Skeletal muscle tissue (tissue), 4 donors: ENCODE measurements around the gene MCTP1. TPM values are rescaled to one million over a fixed set of nuclear protein-coding genes. Genes with fewer than 3 reads are reported as not detected.
A peak's percentile ranks its signal among the peaks of the same experiment; 100 is the strongest.

Experiments
- H3K27ac ChIP-seq: one replicate; pipeline ENCODE4 v1.7.0; 2013; ENCODE audit warnings: mild to moderate bottlenecking, low read depth, low read length, inconsistent platforms
- H3K27me3 ChIP-seq, 3 donors: one replicate each; pipeline ENCODE4 v1.7.0; 2013; ENCODE audit warnings: low read length in 3 of 3; ENCODE audit not compliant: control insufficient read depth in 3 of 3, insufficient read depth in 3 of 3
- H3K36me3 ChIP-seq, 3 donors: one replicate each; pipeline ENCODE4 v1.7.0; 2013; ENCODE audit warnings: low read length in 3 of 3; ENCODE audit not compliant: control insufficient read depth in 3 of 3, insufficient read depth in 3 of 3
- H3K4me1 ChIP-seq, 3 donors: one replicate each; pipeline ENCODE4 v1.7.0; 2013; ENCODE audit warnings: low read length in 3 of 3, mild to moderate bottlenecking in 3 of 3; ENCODE audit not compliant: control insufficient read depth in 3 of 3, insufficient read depth in 3 of 3
- H3K4me3 ChIP-seq, 3 donors: one replicate each; pipeline ENCODE4 v1.7.0; 2013; ENCODE audit warnings: low read length in 3 of 3
- H3K9ac ChIP-seq, 3 donors: one replicate each; pipeline ENCODE4 v1.7.0; 2013; ENCODE audit warnings: low read length in 3 of 3, mild to moderate bottlenecking in 3 of 3, moderate library complexity in 2 of 3, low read depth in 1 of 3
- H3K9me3 ChIP-seq, 3 donors: one replicate each; pipeline ENCODE4 v1.7.0; 2013; ENCODE audit warnings: low read length in 3 of 3; ENCODE audit not compliant: control insufficient read depth in 3 of 3
- total RNA-seq: library from RNA; depleted of rRNA; stranded (reverse); fragments of >200 nt; gene quantifications from one replicate; pipeline ENCODE4 v1.2.3, GENCODE V29; 2014
- donor health status: Osteomylitis.

MCTP1 gene
- 20.4 TPM for total RNA-seq

DNA sequence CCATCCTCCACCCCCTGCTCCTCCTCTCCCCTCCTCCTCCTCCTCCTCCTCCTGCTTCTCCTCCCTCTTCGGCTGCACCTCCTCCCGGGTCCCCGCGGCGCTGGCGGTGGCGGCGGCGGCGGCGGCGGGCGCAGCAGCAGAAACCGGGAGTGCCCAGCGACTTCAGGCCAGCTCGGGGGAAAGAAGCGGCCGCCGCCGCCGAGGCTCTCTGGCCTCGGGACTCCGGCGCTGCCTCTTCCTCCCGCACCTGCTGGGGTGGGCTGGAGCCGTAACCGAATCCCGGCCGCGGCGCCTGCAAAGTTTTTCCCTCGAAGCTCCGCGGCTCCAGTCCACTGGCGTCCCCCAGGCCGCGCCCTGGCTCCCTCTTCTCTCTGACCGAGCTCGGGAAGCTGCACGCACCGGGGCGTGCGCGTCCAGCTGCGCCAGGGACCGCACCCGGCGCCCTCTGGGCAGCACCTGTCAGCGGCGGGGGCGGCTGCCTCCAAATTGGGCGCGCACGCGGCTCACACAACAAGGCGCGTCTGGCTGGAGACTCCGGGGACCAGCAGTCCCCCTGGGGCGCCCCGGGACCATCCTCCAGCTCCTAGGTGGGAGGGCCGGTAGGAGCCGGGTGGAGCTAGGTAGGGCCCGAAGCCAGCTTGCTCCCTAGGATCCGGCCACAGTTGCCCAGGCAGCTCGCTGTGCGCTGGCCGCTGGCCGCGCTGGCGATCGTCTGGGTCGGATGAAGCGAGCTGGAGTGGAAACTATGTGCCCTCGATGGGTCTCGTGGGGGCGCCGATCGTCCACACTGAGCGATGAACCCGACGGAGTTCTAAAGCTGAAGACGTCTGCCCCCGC, at the start of gene MCTP1:
MCTP1 (minus strand) TSS at position 523 of the 837 bp plus-strand sequence.
- Histone ChIP-seq H3K27ac (no peak within 1 kb of the TSS), H3K4me1 (peaks cover 7 to 8% (median 8%) of the 10 kb centered on the region in 3 donors), H3K9ac (no peak within 1 kb of the TSS), H3K27me3 (peaks cover 29 to 51% (median 35%) of the 10 kb centered on the region in 3 donors), H3K9me3 (no peaks in the 10 kb centered on the region), H3K4me3 (peak within 1 kb of the TSS; percentile 52 to 61 (median 60)), H3K36me3 (no peaks in the 10 kb centered on the region)

DNA sequence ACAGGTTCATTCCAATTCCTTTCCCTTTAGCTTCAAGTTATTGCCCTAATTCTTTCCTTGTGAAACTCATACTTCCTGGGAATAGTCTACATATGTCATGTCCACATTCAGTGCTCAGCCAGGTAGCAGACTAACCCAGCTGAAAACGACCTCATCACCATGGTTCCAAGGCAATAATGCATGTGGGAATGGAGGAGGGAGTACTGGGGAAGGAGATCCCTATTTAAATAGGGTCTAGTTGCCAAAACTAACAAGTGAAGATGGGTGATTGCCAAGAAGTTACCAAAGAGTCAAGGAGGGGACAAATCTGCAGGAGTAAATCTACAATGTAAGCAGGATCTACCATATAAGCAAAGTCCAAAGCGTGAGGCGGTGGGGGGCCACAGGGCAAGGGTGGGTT, 47.3 kb upstream of the MCTP1 start:
- H3K4me1 ChIP-seq, result no peaks in the 10 kb centered on the region
- no peaks in the 10 kb centered on the region for H3K9me3 ChIP-seq
- H3K36me3 ChIP-seq, result no peaks in the 10 kb centered on the region
- no peak overlapping the region for H3K4me3 ChIP-seq
- H3K9ac ChIP-seq, result no peak overlapping the region
- no peaks in the 10 kb centered on the region for H3K27me3 ChIP-seq
- no peak overlapping the region for H3K27ac ChIP-seq

DNA sequence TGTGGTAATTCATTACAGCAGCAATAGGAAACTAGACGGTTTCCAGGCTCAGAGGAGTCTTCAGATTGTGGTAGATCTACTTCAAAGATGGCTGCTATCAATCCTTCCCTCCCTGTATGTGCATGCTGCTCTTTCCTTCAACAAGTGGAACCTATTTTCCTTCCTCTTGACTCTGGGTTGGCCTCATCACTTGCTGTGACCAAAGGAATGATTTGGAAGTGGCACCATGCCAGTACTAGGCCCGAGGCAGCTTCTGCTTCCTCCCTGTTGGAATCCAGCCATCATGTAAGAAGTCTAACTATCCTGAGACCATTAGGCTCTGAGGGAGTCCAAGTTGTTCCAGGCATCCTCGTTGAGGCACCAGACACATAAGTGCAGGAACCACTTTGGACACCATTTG, 46.5 kb upstream of the MCTP1 start:
- Histone ChIP-seq H3K4me3 (no peak overlapping the region), H3K27ac (no peak overlapping the region), H3K4me1 (no peaks in the 10 kb centered on the region), H3K9ac (no peak overlapping the region), H3K27me3 (no peaks in the 10 kb centered on the region), H3K9me3 (no peaks in the 10 kb centered on the region), H3K36me3 (no peaks in the 10 kb centered on the region)

DNA sequence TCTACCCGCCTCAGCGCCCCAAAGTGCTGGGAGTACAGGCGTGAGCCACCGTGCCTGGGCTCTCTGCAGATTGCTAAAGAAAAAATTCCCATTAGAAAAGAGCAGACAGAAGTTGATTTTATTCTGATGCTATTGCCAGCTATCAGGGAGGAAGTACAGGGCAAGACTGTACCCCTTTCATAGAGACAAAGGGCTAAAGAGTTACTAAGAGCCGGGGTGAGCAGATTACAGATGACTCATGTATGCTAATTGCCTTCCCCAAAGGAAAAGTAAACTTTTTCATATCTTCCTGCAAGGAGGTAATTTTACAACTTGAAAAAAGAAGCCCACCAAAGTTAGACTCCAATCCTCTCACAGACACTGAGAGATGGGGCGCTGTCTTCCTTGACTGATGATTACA, 42.3 kb upstream of the MCTP1 start:
- Histone ChIP-seq H3K27ac (no peak overlapping the region), H3K36me3 (no peaks in the 10 kb centered on the region), H3K9me3 (peaks cover 0 to 2% (median 0%) of the 10 kb centered on the region in 3 donors), H3K4me1 (no peaks in the 10 kb centered on the region), H3K27me3 (no peaks in the 10 kb centered on the region), H3K4me3 (no peak overlapping the region), H3K9ac (no peak overlapping the region)

GRCh38 chr5:95317687-95318086, 32.8 kb upstream of the MCTP1 start:
- H3K4me1 ChIP-seq, result no peaks in the 10 kb centered on the region
- no peak overlapping the region for H3K27ac ChIP-seq

DNA sequence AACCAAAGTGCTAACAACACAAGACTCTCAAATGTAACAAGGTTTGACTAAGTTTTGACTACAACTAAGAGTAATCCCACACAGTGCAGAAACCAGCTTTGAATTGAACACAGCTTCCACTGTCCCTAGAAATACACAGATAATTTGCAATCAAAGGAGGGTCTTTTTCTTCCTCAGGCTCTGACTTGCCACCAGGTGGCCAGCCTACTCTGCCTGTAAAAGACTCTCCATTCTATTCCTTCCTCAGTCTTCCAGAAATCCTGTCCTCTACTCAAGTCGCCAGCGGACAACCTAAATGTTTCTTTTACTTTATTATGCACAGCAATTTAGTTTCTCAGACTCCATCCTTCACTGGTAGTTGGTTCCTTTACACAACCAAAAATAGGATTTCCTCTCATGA, 32.2 kb upstream of the MCTP1 start:
- no peaks in the 10 kb centered on the region for H3K9me3 ChIP-seq
- no peaks in the 10 kb centered on the region for H3K4me1 ChIP-seq
- no peaks in the 10 kb centered on the region for H3K36me3 ChIP-seq
- no peak overlapping the region for H3K4me3 ChIP-seq
- H3K27ac ChIP-seq, result no peak overlapping the region
- no peaks in the 10 kb centered on the region for H3K27me3 ChIP-seq
- H3K9ac ChIP-seq, result no peak overlapping the region

More at GRCh38 chr5:95317687-95318086, 32.8 kb upstream of the MCTP1 start:
- no peak overlapping the region for H3K4me3 ChIP-seq
- no peak overlapping the region for H3K9ac ChIP-seq
- H3K9me3 ChIP-seq, result no peaks in the 10 kb centered on the region
- no peaks in the 10 kb centered on the region for H3K36me3 ChIP-seq
- no peaks in the 10 kb centered on the region for H3K27me3 ChIP-seq

DNA sequence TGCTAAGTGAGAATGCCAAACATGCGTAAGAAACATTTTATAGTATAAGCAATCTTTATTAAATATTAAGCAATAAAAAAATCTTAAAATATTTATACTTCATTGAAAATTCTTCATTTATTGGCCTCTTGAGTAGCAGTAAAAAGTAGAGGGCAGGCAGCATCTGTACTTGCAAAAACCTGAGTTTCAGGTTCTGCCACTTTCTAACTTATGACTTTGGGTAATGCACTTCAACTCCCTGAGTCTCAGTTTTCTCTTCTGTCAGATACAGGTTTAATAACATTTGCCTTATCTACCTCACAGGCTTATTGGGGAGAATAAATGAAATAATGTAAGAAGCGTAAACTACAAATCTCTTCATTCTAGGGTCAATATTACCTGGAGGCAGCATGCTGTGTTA, 19.8 kb upstream of the MCTP1 start:
- H3K27me3 ChIP-seq, result no peaks in the 10 kb centered on the region
- no peaks in the 10 kb centered on the region for H3K4me1 ChIP-seq
- no peaks in the 10 kb centered on the region for H3K9me3 ChIP-seq
- no peak overlapping the region for H3K4me3 ChIP-seq
- H3K27ac ChIP-seq, result no peak overlapping the region
- no peaks in the 10 kb centered on the region for H3K36me3 ChIP-seq
- no peak overlapping the region for H3K9ac ChIP-seq

GRCh38 chr5:95298651-95299050, 13.8 kb upstream of the MCTP1 start:
- H3K9ac ChIP-seq, result no peak overlapping the region
- no peak overlapping the region for H3K27ac ChIP-seq
- H3K36me3 ChIP-seq, result no peaks in the 10 kb centered on the region
- H3K4me3 ChIP-seq, result no peak overlapping the region
- H3K4me1 ChIP-seq, result no peaks in the 10 kb centered on the region
- no peaks in the 10 kb centered on the region for H3K9me3 ChIP-seq
- H3K27me3 ChIP-seq, result no peaks in the 10 kb centered on the region

DNA sequence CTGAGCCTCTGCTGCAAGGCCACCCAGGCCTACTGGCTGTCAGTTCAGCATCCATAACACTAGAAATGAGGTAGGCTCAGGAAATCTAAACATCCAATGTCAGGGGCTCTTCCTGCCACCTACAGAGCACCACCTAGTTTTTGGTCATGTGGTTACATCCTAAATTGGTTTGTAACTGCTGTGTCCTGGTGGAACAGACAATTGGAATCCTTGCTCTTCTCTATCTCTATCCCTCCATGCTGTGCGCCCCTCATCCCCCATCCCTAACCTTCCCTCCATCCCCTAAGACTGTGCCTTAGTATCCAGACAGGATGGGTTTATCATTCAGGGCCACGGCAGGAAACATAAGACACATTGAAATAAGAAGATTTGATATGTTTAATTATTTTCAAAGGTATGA, 11.4 kb upstream of the MCTP1 start:
- Histone ChIP-seq H3K9ac (no peak overlapping the region), H3K36me3 (no peaks in the 10 kb centered on the region), H3K4me1 (no peaks in the 10 kb centered on the region), H3K27me3 (no peaks in the 10 kb centered on the region), H3K27ac (no peak overlapping the region), H3K9me3 (no peaks in the 10 kb centered on the region), H3K4me3 (no peak overlapping the region)

- peaks cover 29 to 49% (median 35%) of the 10 kb centered on the region in 3 donors for H3K27me3 ChIP-seq
- peaks cover 7 to 8% (median 8%) of the 10 kb centered on the region in 3 donors for H3K4me1 ChIP-seq
- no peak overlapping the region for H3K27ac ChIP-seq
- H3K9me3 ChIP-seq, result no peaks in the 10 kb centered on the region
- no peaks in the 10 kb centered on the region for H3K36me3 ChIP-seq
- H3K4me3 ChIP-seq, result peak overlapping the region; percentile 52 to 61 (median 60)
- no peak overlapping the region for H3K9ac ChIP-seq
Measured at GRCh38 chr5:95285409-95285755, 488 bp upstream of the MCTP1 start.
